HG03469 (cell line): ENCODE results near the gene PON3.
A peak's percentile ranks its signal among the peaks of the same experiment; 100 is the strongest.

Experiments used
- ATAC-seq: cut with Tn5 transposase; IDR thresholded peaks from one replicate; pipeline ENCODE4 v1.9.1; 2021; ENCODE audit warnings: mild to moderate bottlenecking, moderate library complexity, moderate number of reproducible peaks; ENCODE audit not compliant: unreplicated experiment

The PON3 gene

DNA sequence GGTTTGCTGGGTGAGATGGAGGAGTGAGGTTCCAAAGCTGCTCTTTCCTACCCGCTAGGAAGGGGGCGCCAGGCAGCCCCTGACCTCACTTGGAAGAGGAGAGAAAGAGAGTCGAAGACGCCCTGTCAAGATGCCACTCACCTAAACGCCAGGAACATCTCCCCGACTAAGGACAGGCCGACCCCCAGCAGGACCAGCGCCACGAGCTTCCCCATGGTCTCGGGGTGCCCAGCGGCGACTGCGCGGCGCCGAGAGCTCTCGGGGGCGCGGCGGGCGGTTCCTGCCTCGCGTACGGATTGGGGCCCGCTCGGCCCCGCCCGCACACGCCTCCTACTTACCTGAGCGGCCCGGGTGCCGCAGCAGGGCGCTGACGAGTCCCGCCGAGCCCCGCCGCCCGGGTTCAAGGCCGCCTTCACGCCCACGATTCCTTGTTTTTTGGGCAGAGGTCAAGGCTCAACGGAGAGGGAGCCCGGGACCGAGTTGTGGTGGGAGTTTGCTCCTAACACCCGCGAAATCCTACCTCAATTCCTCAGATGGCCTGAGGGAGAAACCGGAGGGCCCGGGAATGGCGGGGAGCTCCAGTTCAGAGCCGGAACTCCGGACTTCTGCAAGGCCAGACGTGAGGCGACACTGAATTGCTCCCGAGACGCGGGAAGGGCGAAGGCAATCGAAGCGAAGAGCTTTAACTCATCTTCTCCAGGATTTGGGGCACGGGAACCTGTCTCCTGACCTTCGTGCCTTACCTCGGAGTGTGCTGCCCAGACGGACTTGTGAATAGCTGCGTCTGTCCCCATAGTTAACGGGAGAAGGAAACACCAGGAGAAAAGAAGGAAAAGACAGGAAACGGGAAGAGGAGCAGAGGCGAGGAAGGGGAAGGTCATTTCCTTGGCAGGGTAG, at the start of gene PON3:
PON3 (minus strand) TSS at position 240 of the 897 bp plus-strand sequence; CDS start at position 215, 25 bp downstream.
- ATAC-seq, result no peak

DNA sequence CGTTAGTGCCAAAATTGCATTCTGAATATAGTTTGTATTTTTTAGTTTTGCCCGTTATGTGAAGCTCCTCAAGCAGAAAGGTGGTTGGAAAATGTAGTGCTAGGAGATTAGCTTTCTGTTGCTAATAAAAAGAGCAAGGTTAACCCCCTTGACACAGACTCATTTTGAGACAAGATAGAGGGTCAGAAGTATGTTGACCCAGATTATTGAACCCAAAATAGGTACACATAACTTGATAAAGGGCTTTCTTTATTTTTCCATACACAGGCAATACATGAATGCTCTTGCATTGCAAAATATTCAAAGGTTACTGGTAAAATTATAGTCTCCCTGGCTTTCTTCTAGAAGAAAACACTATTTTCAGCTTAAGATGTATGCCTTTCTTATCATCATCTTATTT, 48.6 kb upstream of the PON3 start:
- no peak for ATAC-seq

DNA sequence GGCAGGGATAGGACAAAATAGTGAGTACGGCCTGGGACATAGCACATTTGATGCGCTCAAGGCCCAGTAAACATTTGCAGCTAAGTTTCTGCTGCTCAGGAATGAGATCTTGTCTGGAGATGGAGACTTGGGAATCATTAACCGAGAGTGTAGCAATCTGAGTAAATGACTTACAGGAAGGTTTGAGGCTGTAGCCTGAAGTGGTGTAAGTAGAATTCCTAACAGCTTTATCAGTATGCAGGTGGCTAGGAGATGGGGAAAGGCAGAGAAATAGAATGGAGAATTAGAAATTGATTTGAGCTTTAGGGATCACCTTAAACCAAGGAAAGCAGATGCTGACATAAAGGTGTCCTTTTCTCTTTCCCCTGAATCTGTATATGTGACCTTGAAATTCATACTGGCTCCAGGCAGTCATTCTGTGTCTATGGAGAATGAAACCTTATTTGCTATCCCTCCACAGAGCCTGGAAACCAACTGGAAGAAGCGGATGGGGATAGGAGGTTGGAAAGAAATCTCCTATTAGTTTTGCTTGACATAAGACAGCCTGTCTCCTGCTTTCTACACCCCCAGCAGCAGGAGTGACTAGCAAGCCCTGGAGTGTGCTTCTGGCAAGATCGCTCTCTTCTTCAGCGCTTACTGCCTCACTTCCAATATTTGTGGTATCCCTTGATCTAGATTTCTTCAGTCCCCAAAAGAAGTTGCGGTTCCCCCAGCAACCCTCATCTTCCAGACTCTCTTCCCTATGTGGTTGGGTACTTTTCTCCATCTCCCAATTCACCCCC, 45.1 kb upstream of the PON3 start:
- no peak for ATAC-seq

DNA sequence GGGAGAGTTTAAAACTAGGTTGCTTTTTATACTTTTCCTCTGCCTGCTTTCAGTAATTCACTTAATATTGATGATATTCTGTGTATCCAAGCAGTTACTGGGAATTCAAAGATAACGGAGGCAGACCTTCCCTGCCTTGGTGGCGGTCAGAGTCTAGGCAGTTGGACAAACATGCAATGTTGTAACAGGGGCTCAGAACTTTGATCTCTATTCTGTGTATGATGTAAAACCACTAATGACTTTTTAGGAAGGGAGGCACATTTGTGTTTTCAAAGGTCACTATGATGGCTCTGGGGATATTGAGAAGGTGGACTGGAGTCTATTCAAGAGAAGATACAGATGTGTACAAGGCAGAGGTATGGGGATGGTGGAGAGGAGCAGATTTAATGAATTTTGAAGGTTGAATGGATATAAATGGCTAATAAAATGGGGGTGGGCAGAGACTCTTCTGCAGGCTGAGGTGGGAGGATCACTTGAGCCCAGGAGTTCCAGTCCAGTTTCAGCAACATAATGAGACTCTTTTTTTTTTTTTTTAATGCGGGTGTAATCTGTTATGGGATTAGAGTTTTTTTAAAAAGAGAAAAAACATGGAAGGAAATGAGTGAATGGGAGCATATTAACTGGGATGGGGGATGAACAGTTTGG, 44.3 kb upstream of the PON3 start:
- no peak for ATAC-seq

DNA sequence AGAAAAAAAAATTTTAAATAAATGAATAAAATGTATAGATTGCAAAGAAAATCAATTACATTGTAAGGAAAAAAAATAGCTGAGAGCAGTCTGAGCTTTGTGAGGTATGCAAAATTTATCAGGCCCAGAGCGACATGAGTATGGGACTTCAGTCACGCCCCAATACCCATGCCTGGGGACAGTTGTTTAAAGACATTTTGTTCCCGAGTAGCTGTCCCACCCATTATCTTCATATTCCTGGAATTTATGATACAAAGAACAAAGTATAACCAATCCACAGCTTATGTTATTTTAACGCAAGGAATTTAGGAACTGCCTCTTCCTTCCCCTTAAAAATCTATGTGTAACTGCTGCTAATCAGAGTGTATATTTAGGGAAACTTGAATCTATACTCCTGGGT, 40.2 kb upstream of the PON3 start:
- no peak for ATAC-seq

DNA sequence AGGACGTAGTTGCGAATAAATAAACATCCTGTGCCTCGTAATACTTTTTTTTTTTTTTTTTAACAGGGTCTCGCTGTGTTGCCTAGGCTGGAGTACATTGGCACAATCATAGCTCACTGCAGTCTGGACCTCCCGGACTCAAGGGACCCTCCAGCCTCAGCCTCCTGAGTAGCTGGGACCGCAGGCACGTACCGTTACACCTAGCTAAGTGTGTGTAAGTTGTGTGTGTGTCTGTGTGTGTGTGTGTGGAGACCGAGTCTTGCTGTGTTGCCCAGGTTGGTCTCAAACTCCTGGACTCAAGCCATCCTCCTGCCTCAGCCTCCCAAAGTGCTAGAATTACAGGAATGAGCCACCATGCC, 39.2 kb upstream of the PON3 start:
- no peak for ATAC-seq

DNA sequence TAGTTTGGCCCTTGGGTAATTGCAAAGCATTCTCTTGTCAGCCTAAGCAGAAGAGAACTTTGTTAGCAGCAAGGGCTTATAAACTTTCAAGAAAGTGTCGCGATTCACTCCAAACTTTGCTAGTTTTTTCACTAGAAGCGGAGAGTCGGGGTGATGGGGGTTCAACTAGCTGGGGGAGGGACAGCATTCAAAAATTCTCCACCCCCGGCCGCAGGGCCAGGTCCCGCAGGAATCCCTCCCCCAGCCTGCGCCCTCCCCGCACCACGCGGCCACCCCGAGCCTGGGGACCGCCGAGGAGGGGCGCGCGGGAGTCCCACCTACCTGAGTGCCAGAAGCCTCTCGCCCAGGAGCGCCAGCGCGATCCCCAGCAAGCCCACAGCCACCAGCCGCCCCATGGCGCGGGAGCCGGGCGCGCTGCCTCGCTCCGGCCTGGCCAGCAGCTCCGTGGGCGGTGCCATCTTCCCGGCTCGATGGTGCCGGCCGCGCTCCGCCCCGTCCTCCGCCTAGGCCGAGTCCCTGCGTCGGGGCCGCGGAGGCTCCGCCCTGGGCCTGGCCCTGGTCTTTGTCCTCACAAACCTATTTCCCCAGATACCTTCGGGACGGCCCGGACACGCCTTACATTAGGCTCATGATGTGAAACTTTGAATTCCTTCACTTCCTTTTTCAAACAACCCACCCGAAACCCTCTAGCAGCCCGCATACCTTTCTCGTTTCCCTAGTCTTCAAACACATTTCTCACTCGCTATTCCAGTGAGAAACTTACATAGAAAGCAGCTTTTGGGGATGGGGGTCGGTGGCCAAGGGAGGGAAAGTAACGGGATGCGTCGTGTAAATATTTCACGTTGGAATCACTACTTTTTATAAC, 38.6 kb upstream of the PON3 start, which contains the start of gene PON2:
PON2 (minus strand) TSS at position 472 of the 865 bp plus-strand sequence; CDS start at position 395, 77 bp downstream.
- ATAC-seq, result peak; percentile 92

DNA sequence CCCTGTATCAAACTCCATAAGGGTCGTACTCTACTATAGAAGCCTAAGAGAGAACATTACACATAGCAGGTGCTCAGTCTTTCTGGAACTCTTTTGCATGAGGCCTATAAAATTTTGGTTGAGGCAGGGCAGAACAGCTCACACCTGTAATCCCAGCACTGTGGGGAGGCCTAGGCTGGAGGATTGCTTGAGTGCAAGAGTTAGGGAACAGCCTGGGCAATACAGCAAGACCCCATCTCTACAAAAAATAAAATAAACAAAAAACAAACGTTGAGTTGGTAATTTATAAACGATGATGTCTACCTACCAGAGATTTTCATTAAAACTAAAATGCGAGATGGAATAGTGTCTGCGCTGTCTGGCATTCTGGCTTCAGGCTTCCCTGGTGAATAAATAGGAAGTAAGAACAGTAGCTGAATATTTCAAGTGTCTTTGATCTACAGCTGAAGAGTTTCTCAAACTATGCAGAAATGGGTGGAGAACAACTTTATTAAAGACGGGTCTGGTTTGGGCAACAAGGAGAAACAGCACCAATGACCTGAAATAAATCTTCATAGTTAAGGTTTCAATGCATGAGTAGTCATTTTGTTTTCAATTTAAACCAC, 37.9 kb upstream of the PON3 start:
- no peak for ATAC-seq

DNA sequence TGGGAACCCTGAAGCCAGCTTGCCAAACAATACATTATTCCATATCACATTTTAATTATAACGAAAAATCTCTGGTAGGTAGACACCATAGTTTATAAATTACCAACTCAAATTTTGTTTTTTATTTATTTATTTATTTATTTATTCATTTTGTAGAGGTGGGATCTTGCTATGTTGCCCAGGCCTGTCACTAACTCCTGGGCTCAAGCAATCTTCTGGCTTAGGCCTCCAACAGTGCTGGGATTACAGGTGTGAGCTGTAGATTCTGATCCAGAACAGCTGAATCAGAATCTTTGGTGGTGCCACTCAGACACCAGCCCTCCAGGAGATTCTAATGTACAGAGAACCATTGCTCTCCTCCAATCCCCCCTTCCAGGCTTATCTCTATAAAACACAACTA, 37.0 kb upstream of the PON3 start:
- ATAC-seq, result no peak

DNA sequence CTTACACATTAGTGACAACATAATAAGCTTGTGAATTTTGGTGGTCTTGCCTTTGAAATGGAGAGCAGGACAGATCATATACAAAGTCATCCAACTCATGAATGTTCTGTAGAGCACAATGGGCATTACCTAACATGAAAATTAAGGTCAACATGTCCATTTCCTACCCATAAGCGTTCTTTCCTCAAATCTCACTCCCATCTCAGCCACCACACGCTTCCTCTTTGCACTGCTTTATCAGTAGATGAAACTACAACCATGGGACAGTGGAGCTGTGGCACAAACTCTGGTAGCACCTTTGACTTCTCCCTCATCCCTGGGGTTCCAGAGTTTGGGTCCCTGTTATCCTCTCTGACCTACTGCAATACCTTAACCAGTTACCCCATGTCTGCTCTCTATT, 36.4 kb upstream of the PON3 start:
- no peak for ATAC-seq

DNA sequence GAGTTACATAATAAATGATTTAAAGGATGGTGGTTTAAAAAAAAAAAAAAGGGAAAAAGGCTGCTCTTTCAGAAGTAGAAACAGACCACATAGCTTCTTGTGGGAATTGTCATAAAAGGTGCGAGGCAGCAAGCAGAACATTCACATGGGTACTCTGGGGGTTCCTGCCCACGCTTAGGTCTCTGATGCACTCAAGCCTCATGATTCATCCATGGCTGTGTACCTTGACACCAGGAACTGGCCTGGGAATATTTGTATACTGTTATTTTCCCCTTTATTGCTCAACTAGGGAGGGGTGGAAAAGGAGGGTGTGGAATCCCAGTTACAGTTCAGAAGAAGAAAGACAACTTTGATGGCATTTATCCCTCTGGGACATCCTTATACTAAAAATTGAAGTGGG, 34.7 kb upstream of the PON3 start:
- ATAC-seq, result no peak

DNA sequence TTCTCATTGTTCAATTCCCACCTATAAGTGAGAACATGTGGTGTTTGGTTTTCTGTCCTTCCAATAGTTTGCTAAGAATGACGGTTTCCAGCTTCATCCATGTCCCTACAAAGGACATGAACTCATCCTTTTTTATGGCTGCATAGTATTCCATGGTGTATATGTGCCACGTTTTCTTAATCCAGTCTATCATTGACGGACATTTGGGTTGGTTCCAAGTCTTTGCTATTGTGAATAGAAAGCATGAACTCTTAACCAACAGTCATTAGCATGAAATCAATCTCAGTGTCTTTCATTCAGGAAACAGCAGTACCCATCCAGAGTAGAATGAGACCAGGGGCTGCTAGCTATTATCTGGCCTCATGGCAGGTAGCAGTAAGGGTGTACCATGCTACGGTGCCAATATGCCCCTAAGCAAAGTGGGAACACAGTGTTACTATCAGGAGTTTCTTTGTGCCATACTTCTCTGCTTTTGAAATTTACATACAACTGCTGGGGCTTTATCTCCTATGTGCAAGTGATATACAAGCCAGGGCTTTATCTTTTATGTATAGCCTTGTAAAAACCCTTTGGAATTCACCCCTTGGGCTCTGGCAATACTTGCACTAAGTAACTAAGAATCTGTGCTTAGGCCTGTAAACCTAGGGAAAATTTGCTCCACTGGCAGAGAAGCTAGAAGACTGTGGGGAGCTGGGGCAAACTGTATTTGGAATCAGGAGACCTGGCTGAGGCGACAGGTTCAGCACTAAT, 33.2 kb upstream of the PON3 start:
- no peak for ATAC-seq

DNA sequence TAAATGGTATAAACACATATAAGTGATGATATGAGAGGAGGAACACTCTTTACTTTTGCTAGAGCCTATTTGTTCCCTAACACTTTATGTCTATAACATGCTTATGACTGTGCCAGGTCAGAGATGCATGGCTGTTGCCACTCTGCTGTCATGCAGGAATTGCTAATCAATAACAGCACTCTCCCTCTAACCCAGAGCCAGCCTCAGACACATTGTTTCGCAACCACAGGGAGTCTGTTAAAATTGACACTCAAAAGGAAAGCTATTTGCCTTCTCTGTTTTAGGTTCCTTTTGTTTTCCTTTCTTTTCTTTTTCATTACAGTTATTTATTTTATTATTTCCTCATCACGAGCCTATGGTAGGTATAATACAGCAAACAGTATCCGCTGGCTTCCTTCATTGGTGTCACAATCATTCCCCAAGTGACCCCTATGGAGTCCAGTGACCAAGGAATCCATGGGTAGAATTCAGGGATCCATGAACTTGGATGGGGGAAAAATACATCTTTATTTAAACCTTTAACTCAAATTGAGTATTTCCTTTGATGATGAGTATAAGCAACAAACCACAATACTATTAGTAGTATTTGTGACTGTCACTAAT, 31.8 kb upstream of the PON3 start:
- no peak for ATAC-seq

DNA sequence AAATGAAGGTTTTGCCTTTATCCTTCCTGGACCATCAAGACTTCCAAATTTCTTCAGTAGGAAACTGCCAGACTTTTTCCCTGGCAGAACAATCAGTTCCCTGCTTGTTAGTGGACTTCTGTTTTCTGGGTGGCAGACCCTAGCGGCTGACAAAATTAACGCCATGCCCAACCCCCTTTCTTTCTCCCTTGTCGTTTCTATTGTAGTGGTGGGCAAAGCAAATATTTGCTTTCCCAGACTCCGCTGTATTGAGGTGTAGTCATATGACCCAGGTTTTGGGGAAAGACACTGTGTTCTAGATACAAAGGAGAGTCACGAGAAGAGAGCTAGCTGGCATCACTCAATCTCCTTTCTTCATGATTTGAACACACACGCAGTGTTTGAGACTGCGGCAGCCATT, 31.0 kb upstream of the PON3 start:
- ATAC-seq, result no peak

DNA sequence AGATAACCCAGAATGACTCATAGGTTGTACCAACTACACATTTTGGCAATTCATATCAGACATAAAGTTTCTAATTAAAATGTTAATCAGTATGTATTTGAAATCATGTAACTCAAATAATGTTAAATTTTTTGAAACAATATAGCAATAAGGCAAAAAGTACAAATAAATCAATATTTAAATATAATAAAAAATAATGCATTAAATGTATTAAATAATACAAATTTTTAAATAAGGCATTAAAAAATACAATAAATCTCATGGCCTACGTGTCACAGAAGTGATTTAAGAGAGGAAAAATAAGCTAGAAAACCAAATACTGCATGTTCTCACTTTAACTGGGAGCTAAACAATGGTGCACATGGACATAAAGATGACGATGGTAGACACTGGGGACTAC, 29.5 kb upstream of the PON3 start:
- no peak for ATAC-seq

DNA sequence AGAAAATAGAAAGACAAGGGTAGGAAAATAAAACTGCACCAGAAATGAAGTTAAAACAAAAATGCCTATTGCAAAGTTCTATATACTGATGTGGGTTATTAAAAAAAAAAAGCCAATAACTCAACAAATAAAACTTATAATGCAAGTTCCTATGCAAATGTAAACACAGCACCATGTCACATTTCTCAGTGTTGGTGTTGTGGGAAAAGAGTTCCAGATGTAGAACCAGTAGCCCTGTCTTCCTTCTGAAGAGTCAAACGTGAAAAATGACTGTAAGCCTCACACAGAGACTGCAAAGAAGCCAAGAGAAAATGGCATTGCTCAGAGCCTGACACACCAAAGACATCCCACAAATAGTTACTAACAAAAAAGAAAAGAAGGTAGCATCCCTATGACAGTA, 28.5 kb upstream of the PON3 start:
- ATAC-seq, result no peak

DNA sequence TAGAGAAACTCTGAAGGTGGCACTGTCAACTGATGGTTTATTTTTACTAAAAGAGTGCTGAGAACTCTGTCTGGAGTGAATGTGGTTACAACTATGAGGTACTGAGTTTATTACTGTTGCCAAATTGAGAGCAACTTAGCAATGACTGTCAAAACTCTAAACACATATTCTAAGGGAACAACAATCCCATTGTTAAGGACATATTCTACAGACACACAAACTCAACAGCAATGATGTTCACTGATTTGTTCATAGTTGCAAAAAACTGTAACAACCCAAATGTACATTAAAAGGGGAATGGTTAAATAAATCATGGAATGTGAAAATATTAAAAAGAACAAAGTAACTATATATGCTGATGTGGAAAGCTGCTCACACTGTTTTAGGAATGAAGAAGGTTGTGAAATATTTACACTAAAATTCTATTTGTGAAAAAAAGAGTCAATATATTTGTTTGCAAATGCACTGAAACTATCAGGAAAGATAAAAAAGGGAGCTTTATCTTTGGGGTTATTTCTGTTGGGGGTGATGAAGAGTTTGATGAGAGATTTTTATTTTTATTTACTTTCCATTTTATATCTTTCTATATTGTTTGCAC, 25.8 kb upstream of the PON3 start:
- ATAC-seq, result no peak

DNA sequence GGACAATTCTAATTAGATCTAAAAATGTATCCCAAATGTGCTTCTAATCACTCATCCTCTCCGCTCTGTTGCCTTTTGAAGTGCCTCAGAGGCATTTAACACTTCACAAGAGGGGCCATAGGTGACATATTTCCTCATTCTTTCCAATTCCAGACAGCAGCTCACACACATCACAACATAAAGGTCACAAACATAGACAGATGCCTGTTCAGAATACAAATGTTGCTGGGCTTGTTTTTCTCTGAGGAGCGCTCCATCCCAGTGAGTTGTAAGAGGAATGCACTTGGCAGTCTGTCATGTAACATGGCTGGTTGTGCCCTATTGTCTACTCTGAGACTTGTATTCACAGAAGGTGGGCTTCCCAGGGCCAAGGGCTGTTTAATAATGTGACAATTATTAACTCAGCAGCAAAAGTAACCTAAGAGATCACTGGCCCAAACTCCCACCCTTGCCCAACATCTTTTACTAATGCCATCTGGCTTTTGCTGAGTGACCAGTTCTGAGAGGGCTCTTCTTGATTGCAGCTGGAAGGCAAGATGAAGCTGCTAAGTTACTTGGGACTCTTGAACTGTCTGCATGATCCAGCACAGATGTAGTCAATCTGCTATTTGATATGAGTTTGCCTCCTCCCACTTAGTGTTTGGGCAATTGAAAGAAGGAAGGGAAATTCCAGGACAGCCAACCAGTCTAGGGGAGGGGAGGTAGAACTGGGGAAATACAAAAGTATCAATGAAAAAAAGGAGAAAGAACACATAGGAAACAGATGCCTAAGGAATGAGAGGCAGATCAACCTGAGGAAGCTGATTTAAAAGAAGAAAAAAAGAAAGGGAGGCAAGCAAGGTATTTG, 25.0 kb upstream of the PON3 start:
- ATAC-seq, result no peak
